ENCODE results near the gene SULF2. TPM values are rescaled to one million over a fixed set of nuclear protein-coding genes. Genes with fewer than 3 reads are reported as not detected.

SULF2 gene
- total RNA-seq, 2 donors from 2014 or later = 37.2 to 55.1 TPM

DNA sequence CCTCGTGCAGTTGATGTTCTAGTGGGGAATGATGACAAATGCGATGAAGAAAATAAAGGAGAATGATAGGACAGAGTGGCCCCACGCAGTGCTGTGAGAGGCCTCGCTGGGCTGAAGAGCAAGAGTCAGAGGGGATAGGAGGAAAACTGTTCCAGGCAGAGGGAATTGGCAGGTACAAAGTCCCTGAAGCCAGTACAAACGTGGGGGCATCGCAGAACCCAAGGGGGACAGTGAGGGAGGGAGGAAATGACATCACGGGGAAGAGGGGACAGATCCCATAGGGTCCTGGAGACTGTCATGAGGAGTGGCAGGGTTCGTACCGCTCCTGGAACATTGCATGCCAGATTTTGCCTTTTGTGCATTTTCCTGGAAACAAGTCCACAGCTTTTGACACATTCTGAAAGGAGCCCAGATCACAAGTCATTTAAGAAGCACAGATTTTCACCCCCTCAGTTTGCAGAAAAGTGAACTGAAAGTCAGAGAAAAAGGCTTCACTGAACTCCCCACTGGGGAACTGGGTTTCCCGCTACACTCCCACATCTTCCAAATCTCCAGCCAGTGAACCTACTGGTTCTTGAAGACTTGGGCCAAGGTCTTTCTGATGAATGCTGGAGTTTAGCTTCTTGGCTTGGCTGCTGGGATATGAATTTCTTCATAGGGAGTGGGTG, 77.0 kb downstream of the SULF2 start:
- DNase-seq (no peak), ATAC-seq (no peak)
- intact Hi-C loops (cut with DNase I) = no loop called here

DNA sequence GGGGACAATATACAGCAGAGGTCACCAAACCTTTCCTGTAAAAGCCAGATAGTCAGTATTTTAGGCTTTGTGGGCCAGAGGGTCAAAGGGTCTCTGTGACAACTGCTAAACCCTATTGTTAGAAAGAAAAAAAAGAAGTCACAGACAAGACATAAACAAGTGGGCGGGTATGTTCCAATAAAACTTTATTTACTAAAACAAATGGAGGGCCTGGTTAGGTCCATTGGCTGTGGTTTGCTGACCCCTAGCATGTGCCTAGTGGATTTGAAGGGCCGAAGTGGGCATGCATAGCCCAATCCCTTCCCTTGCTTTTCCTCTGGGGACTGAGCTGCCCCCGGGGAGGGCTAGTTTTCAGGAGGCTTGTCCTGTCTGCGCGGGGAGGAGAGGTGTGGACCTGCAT, 78.9 kb downstream of the SULF2 start:
- no peak for ATAC-seq
- no peak for DNase-seq
- intact Hi-C loops (cut with DNase I) = no loop called here

DNA sequence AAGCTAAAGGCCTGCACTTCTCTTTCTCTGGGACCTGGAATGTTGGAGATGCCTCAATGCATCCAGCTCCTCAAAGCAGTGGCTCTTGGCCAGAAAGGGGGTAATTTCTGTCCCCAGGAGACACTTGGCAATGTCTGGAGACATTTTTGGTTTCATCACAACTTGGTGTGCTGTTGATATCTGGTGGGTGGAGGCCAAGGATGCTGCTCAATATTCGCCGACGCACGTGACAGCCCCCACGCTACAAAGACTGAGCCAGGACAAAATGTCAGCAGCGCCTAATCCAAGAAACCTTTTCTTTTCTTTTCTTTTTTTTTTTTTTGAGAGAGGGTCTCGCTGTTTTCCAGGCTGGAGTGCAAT, 79.8 kb downstream of the SULF2 start:
- ATAC-seq (peak; percentile 5 to 25), DNase-seq (no peak)
- intact Hi-C loops (cut with DNase I) = no loop called here

DNA sequence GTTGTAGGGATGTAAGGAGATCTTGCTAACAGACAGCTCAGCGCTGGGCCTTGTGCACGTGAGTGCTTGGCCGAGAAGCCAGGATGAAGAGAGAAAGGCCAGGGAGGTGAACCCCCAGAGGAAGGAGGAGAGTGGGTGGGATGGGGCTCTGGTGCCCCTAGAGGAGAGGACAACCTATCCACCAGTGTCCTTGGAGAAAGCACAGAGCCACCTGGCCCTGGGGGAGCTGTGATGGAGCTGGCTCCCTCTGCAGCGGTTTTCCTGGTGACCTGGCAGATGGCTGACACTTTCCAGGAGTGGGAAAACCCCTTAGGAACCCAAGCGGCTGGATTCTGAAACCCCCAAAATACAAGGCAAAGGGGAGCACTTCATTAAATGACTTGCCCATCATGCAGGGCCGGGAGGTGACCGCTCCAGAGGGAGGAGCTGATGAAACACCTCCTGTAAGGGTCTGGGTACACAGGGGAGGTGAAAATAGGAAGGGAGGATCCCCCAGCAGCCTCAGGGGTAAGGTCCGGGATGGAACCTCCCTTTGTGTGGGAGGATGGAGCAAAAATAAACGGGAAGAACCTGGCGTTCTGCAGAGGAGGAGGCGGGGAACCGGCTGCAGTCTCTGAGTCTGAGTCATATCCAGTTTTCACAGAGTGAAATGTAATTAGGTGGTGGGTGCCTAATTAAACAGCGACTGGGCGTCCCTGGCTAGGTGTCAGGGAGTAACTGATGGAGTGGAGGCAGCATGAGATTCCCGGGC, 80.4 kb downstream of the SULF2 start:
- DNase-seq (peak; percentile 67), ATAC-seq (peak; percentile 79 to 92)
- intact Hi-C loops (cut with DNase I) = no loop called here

DNA sequence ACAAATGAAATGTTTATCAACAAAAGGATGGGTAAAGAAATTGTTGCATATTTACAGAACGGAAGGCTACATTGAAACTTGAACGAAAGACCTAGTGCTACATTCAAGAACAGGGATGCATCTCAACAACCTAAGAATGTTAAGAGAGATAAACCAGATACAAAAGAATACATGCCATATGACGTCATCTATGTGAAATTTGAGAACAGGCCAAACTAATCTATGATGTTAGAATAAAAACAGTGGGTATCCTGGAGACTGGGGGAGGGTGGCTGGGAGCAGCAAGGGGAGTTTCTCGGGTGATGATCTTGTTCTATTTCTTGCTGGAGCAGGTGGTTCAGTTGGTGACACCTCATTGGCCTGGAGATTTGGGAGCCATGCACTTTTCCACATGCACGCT, 81.5 kb downstream of the SULF2 start:
- intact Hi-C loops (cut with DNase I) = no loop called here
- ATAC-seq = no peak
- DNase-seq = no peak

DNA sequence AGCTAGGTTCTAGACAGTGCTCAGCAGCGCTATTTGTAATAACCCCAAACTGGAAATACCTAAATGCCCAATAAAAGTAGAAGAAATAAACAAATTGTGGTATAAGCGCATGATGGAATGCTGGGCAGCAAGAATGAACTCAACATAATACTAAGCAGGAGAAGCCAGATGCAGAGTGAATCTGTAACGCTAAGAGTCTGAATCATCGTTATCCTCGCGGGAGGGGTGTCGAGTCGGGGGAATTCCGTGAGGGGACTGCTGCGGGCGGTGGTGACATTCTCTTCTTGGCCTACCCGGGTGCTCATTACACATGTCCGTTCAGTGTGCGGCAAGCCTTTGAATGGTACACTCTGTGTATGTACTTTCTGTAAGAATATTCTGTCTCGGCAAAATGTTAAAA, 83.7 kb downstream of the SULF2 start:
- no peak for ATAC-seq
- DNase-seq = no peak
- intact Hi-C loops (cut with DNase I) = no loop called here

DNA sequence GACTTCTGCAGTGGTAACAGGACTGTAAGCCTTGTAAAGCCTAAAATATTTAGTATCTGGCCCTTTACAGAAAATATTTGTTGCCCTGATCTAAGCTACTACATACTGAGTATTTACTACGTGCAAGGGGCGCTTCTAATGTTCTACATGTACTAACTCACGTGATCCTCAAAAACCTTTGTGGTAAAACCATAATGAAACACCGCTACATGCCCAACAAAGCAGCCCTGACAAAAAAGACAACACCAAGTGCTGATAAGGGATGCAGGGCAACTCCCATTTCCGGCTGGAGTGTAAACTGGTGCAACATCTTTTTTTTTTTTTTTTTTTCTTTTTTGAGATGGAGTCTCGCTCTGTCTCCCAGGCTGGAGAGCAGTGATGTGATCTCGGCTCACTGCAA, 85.0 kb downstream of the SULF2 start:
- ATAC-seq (no peak), DNase-seq (no peak)
- intact Hi-C loops (cut with DNase I) = no loop called here

DNA sequence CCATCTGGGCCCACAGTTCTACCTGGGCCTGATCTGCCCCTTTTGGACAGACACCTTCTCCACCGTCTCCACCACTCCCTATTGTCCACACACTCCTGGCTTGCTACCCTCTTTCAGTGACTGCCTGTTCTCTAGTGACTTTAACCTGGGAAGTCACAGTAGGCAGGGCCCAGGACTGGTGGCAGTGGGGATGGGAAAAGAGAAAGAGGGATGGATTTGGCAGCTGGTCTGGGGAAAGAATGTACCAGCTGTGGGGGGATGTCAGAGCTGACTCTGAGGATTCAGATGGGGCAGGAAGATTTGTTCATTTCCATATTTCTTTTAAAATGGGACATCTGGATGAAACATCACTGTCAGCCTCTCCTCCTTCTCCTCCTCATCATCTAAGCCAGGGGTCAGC, 85.5 kb downstream of the SULF2 start:
- DNase-seq = no peak

DNA sequence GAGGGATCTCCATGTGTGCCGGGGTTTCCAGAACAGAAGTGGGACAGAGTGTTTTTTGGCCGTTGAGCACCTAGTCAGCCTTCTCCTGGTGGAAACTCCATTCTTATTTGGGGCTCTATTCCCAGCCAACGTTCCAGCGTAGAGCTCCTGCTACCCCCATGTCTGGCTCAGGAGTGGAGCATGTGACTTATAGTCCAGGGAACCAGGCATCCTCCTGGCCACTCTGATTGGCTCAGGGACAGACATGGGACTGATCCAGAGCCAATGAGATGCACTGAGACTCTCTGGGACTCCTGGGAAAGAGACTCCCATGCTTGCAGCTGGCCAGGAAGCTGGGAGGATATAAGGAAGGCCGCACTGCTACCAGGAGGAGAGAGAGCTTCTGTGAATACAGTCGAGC, 87.1 kb downstream of the SULF2 start:
- ATAC-seq = no peak
- no peak for DNase-seq
- intact Hi-C loops (cut with DNase I) = no loop called here

More for the DNA sequence above, 85.5 kb downstream of the SULF2 start:
- ATAC-seq = no peak
- intact Hi-C loops (cut with DNase I) = no loop called here

DNA sequence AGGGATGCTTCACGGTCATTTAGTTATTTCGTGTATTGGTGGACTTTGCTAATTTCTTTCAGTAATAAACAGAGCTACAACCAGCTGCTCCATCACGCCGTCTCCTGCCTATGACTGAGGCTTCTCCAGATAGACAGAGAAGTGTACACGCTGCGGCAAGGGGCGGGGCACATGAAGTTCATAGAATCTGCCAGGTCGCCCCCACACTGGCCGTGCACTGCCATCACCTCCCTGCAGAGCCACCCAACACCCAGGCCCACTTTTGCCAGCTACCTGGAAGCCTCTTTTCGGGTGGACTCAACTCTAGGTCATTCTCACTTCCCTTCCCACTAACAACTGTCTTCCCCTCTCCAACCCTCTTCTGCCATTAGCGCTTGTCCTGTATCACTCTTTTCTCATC, 88.4 kb downstream of the SULF2 start:
- DNase-seq = no peak
- intact Hi-C loops (cut with DNase I) = no loop called here
- ATAC-seq = no peak

DNA sequence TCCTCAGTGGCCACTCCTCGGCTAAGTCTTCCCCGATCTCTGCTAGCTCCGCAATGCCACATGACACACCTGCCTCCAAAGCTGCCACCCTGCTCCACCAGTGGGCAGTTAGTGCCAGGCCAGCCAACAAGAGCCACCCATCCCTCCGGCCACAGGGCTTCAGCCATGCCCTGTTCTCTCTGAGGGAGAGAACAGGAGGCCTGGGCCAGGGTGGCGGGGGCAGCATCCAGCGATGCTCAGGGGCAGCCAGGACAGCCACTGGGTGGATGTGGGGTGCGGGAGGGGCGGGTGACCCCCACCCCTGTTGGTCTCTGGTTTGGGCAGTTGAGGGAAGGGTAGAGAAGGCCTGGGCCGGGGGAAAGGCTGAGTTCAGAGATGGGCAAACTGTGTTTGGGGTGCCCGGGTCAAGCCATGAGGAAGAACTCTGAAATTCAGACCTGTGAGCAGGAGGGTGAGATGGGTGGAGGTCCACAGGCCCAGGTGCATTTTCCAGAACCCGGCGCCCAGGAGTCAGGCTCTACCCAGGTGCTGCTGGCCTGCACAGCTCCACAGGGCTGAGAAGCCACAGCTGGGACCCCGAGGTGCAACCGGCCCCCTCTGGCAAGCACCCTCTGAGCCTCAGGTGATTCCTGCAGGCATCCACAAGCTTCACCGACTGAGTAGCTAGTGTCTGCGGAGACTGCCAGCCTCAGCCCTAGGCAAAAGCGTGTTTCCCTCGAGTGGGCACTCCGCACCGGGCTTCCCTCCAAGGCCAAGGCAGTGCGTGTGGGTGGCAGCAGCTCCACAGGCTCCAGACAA, 91.1 kb downstream of the SULF2 start:
- intact Hi-C loops (cut with DNase I) = no loop called here
- ATAC-seq (no peak), DNase-seq (no peak)

DNA sequence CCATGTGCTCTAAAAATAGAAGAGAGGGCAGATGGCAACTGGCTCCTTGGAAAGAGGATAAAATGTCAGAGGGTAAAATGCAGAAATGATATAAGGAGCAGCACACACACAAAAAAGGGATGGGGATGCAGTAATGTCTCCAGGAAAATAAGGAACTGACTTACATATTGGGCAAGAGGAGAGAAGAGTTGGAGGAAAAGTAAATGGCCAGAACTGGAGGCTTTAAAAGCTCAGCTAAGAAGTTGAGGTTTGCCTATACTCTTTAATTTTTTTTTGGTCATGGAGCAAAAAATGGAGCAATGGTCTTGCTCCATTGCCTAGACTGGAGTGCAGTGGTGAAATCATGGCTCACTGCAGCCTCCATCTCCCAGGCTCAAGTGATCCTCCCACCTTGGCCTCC, 93.7 kb downstream of the SULF2 start:
- intact Hi-C loops (cut with DNase I) = no loop called here

DNA sequence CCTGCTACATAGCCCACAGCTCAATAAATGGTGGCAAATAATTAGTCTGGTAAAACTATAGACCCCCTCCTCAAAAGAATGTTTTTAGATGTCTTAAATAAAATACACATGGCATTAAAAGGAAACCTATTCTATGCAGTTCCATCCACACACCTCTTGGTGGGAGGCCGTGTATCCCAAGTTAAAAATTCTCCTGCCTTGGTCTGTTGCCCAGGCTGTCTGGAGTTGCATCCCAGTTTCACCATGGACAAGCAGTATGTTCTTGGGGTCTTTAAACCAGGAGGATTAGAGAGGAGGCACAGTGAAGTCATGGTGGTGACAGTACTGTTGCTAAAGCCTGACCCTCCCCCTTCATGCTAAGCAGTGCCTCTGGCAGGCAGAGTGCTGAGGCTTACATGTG, 95.5 kb downstream of the SULF2 start:
- no peak for ATAC-seq
- intact Hi-C loops (cut with DNase I) = no loop called here
- DNase-seq = no peak

More for the DNA sequence above, 93.7 kb downstream of the SULF2 start:
- ATAC-seq (no peak), DNase-seq (no peak)

DNA sequence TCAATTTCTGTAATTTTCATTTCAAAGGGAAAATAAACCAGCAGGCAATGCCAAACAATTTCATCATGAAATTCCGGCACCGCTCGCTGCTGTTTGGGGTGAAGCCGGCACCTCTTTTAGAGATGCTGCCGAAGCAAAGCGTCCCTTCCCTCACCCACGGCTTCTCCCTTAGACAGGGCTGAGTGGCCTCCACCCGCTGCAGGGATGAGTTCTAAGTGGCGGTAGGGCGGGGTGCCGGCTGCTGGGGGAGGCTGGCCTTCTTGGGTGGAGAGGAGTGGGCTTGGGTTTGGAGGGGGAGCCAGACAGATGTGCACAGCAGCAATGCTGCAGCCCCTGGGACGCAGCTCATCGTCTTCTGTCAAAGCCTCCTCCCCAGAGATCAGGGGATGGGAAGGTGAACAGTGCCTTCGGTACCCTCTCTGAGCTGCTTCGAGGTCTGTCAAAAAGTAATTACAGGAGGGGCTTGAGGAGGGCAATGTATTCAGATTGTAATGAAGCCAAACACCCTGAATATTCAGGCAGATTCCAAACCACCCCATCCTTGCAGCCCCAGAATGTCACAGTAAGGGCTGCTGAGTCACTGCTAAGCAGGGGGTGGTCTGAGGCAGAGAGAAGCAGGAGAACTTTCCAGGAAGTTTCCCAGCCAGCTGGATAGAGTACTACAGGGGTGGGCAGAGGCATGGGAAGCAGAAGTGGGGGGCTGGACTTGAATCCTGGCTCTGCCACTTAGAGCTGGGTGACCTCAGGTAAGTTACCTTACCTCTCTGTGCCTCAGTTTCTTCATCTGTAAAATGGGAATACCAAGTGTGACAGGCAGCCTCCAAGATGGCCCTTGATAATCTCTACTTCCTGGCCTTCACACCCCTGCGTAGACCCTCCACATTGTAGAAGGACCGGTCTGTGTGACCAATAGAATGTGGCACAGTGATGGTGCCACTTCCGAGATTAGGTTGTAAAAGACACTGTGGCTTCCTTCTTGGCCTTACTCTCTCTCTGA, 96.6 kb downstream of the SULF2 start:
- ATAC-seq (no peak), DNase-seq (no peak)
- intact Hi-C loops (cut with DNase I) = no loop called here

DNA sequence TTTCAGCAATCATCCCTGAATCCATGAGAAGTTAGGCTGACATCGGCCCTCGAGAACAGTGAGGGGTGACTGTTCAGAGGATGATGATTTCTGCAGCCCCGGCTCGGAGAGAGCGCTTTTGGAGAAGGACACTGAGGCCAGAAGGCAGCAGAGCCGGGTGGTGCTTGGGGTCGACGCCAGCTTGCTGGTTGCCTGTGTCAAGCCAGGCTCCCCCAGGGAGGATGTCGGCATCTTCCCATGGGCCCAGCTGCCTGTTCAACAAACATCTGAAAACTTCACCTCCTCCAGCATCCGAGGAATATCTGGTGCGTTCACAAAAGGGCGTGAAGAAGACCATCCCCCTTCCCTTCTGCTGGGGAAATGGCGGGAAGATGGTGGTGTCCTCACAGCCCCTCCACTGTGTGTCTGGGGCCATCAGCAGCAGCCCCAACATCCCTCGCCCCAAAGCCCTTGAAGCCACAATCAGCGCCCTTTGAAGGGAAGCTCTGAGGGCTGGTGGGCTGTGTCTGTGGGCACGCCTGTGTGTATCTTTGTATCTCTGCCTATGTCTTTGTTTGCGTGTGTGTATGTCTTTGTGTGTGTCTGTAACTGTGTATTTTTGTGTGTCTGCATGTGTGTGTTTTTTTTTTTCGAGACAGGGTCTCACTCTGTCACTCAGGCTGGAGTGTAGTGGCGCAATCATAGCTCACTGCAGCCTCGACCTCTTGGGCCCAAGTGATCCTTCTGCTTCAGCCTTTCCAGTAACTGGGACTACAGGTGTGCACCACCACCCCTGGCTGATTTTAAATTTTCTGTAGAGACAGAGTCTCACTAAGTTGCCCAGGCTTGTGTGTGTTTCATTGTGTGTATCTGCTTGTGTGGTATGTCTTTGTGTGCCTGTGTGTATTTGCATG, 97.9 kb downstream of the SULF2 start:
- ATAC-seq (no peak), DNase-seq (no peak)
- intact Hi-C loops (cut with DNase I) = no loop called here

DNA sequence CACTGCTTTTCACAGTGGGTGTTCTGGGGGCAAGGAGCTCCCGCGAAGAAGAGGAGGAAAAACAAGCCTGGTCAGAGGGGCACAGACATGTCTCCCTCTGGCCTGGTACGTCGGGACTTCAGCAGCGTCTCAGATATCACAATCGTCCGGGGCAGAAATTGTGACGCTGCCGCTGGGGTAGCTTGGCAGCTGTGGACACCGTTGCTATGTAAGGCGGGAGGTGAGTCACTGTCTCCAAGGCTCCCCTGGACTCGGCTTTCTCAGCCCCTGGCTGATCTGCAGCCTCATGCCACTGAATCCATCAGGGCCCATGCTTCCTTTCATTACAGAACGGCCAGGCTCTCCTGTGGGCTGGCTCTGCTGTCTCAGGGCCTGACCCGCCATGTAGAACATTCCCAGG, 98.7 kb downstream of the SULF2 start:
- ATAC-seq (no peak), DNase-seq (no peak)
- intact Hi-C loops (cut with DNase I) = no loop called here

DNA sequence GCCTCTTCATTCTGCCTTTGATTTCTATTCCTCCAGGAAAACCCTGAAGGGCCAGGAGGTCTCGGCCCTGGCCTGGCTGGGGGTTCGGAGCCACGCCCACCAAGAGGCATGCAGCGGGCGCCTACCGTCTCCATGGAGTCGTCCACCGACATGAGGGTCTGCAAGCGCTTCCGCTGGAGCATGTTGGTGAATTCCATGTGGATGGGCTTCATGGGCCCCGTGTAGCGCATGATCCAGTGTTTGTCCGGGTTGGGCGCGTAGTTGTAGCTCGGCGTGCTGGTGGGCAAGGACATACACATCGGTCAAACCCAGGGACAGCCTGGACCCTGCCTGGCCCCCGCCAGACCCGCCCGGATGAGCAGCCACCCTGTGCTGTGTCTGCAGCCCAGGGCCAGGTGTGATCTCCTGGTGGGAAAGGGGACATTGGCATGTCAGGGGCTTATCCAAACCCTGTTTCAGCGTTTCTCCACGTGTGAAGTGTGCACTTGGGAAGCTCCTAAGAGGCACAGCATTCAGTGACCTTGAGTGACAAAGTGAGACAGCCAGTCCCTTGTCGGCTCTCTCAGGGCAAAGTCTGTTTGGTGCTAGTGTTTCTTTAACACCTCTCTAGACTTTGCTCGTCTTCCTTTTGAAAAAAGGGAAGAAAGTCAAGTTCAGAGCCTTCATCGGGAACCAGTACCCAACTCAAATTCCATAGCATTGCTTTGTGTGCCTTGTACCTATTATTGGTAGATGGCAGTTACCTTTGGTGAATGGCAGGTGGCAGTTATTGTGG, 100.8 kb downstream of the SULF2 start:
- ATAC-seq (no peak), DNase-seq (no peak)
- intact Hi-C loops (cut with DNase I) = loop anchor here in 1 of 2 donors (5.0 kb wide), 1 partner anchor 98 kb away; no protein-coding TSS in a partner anchor

All from left cardiac atrium (tissue), 4 donors.